GM18519 (cell line): Measurements from ENCODE around the gene IFITM10.

Experiments used
- ATAC-seq: cut with Tn5 transposase; IDR thresholded peaks from one replicate; pipeline ENCODE4 v1.9.1; 2021; ENCODE audit warnings: mild to moderate bottlenecking, moderate library complexity; ENCODE audit not compliant: unreplicated experiment, low FRiP score

Gene IFITM10

DNA sequence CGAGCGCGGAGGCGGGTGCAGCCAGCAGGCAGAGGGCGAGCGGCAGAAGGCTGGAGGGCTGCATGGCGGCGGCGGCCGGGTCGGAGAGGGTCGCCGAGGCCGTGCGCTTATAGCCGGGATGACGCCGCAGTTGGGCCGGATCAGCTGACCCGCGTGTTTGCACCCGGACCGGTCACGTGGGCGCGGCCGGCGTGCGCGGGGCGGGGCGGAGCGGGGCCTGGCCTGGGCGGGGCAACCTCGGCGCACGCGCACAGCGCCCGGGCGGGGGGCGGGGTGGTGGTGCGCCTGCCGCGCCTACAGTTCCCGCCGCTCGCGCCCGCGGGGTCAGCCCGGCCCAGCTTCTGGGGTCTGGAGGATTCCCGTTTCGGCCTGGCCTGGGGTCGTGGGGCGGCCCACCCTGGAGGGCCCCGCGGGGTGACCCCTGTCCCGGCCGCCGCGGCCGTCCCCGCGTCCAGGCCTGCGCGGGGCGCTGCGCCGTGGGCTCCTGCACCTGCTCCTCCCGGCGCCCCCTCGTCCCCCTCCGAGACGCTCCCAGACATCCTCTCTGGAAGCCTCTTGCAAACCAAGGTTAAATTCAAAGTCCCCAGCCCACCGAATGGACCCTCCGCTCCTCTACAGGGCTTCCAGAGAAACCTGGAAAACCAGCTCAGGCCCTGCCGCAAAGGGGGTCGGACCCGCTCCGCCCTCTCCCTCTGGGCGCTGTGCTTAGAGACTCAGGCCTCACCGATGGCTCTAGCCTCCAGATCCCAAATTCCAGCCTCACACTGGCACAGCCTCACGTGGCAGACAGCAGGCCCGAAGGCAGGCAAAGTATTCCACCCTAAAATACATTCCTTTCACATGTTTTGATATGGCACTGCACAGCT lies 13.6 kb upstream of the IFITM10 start, which contains the start of gene CTSD:
Gene CTSD, minus strand, starts transcription at position 132 of the 866 bp plus-strand sequence. Its CDS starts 68 bp downstream, at position 64.
- ATAC-seq: peak; percentile 61

DNA sequence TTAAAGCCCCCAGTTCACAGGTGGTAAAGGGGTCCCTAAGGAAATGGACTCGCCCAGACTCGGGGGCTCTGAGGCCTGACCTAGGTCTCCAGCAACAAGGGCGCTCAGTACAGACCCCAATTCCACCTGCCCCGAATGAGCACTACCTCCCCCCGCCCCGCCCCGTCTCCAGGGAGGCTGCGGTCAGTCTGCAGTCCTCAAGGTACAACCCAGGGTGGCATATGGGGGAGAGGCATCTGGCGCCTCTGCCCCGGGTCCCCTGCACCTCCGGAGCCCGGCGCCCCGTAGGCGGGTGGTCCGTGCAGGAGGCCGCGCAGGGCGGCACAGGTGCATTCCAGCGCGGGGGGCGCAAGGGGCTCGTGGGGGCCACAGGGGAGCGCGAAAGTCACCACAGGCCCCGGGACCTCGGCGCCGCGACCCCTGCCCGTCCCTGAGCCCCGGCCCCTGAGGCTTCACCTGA lies 13.0 kb upstream of the IFITM10 start:
- peak; percentile 12 for ATAC-seq

DNA sequence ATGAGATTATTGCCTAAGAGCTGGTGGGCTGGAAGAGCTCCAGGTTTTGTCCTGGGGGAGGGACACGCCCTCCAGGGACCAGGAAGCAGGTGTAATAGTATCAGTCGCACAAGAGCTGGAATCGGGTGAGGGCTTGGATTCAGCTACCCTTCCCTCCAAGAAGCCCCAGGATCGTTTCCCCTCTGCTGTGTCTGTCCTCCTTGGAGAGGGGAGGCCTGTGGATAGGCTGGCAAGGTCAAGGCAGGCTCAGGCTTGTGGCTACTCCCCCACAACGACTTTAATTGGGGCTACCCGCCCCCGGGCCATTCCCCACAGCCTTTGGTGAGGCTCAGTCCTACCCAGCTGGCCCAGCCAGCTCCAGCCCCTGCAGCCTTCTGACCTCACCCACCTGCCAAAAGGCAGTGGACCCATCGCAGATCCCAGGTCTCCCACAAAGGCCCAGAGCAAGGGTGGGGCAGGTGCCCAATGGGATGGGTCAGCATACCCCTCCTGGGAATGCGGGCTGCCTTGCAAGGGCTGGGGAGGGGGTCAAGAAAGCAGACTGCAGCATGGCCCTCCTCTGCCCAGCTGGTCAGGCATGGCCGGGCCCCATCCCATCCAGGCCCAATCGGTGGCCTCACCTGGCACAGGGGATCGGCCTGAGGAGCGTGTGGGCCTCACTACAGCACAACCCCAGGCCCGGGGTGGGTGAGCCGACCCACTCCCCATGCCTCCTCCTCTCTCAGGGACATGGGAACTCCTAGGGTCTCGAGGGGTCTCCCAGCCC lies 12.3 kb upstream of the IFITM10 start:
- no peak for ATAC-seq

DNA sequence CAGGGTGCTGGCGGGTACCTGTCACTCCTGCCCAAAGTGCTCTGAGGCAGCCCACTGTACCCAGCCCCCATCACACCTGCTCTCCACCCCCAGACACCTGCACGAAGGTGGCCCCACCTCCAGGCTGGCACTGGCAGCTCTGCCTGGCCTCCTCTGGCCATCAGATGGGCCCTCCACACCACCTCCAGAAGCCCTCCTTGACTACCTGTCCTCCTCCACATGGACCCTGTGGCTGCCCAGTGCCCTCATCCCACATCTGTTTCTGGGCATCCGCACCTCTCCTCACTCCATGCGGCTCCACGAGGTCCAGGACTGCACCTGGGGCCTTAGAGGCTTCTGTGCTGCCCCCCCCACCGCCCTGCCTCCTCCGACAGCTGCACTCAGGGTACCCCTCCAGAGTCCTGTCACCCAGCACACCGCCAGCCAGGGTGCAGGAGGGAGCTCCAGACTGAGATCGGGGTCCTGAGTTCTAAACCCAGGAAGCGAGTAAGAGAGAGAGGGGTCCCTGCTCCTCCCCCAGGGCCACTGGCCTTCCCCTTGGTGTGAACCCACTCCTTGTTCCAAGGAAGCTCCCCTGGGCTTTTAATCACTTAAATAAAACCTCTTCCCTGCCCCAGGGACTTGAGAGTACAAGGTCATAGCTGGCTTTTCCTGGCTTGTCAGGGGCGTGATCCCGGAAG lies 11.6 kb upstream of the IFITM10 start:
- ATAC-seq: no peak

DNA sequence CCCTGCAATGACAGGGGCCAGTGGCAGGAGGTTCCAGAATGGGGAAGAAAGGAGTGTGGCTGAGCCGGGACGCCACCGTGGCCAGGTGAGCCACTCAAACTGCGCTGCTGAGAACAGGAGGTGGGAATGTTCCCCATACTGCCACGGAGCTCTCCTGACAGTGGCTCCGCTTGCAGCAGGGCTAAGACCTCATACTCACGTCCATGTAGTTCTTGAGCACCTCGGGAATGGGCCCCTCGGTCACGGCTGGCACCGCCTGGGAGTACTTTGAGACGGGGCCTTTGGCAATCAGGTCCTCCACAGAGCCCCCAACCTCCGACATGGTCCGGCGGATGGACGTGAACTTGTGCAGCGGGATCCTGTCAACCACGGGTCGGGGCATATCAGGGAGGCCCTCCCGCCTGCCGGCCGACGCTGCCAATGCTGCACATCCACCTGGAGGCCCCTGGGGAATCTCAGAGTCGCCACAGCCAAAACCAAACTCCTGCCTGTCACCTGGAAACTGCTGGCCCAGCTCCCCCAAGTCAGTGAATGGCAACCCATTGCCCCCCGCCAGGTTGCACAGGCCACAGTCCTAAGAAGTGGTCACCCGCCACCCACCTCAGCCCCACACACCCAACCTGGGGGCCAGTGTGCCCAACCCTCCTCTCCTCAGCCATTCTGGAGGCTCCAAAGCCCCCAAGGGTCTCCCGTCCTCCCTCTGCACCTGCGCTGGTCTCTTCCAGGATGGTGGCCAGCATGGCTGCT lies 10.9 kb upstream of the IFITM10 start:
- no peak for ATAC-seq

DNA sequence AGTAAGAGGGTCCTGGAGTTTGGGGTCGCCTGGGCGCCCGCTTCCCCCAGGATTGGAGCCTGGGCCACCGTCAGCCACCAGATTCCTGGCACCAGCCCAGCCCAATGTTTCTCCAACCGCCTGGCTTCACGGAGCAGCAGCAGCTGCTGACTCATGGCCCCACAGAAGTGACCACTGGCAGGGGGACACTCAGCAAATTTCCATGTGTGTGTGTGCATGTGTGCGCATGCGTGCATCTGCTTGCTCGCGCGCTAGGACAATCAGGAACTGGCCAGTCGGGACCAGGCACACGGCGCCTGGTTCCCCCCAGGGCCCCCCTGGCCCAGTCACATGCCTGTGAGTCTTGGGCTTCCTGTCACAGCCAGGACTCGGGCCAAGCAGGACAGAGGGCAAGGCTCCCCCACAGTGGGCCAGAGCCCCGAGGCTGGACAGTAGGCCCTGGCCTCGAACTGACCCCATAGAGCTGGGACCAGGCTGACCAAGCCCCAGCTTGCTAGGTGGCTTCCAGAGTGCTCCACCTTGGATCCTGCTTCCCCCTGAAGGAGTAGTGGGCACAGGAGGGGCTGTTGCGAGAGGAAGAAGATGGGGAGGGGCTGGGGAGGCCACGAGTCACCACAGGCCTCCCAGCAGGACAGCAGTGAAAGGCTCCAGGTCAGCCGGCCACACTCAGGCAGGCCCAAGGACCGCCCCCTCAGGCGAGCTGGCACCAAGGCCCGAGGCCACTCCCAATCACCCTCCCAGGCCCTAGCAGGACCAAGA lies 10.1 kb upstream of the IFITM10 start:
- ATAC-seq: no peak

DNA sequence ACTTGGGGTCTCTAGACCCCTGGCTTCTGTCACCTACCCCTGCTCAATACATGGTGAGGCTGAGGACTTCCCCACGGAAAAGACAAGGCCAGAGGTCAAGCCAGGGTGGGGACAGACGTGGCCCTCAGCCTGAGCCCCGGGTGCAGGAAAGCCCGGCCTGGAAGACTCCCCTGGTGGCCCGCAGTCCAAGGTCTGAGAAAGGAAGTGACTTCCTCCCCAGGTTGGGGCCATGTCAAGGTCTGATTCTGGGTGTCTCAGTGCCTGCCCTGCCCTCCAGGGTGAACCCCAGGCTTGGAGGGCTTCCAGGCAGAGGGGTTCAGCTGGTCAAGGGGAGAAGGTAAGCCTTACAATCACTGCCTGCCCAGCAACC lies 9.4 kb upstream of the IFITM10 start:
- no peak for ATAC-seq

DNA sequence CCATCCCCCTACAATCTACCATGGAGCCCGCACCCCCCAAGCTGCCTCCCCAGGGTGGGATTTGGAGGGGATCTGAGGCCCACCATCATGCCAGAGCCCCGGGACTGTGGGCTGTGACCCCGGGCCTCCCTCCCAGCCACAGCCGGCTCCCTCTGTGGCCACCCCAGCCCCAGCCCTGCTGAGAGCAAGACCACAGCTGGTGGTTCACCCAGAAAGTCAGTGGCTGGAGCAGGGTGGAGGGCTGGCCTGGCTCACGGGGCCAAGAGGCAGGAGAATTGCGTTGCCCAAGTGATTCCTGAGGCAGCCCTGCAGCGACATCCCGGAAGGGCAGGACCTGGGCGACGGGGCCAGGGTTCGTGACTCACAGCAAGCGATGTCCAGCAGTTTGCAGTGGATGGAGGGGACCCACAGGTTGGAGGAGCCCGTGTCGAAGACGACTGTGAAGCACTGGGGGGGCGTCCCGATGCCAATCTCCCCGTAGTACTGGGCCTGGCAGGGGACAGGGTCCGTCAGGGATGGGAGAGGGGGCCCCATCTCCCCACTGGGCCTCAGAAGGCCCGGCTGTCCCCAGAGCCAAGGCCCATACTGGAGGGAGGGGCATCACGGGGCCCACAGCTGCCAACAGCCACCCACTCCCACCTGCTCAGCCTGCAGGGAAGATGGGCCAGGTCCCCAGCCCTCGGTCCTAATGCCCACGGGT lies 8.9 kb upstream of the IFITM10 start:
- no peak for ATAC-seq

DNA sequence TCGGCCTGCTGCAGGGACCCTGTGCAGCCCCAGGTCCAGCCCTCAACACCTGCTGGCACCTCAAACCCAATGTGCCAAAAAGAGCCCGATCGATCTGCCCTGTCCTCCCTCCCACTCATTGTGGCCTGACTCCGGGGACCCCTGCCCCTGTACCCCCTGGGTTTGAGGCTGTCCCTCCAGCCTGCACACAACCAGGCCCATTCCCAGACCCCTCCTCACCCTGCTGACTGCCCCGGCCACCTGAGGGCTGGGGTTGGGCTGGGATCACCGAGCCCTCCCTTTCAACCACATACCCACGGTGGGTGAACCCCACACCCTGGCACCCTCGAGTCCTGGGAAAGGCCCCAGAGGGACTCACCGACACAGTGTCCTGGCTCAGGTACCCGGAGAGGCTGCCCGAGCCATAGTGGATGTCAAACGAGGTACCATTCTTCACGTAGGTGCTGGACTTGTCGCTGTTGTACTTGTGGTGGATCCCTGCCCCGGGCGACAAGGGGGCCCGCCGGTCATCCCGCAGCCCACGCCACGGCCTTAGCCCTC lies 8.3 kb upstream of the IFITM10 start:
- no peak for ATAC-seq

DNA sequence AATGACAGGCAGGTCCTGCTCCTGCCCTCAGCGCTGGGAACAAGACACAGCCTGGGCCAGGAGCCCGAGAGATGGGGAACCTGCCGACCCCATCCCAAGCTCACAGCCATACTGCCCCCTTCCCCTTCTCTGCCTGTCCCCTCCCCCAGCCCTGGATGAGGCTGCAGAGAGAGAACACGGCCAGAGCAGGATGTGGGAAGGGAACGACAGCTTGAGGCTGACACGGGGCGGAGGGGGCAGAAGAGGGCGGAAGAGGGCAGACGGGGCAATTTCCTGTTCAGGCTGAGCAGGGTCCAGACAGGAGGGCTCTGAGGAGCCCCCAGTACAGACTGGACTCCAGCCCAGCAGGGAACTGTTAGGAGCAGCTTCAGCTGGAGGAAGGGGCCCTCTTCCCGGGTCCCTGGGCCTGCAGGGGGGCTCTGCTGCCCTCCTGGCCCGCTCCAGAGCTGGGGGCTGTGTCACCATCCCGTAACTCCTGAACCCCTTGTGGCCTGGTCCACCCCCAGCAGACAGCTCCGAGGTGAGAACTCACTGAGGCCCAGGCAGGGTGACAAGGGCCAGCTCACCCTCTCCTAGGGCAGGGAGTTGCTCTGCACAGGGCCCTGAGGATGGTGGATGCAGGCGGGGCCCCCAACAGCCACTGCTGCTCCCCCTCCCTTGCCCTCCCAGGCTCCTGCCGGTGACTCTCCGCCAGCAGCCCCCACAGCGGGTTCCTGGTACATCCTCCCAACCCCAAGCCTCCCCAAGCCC lies 7.6 kb upstream of the IFITM10 start:
- no peak for ATAC-seq

DNA sequence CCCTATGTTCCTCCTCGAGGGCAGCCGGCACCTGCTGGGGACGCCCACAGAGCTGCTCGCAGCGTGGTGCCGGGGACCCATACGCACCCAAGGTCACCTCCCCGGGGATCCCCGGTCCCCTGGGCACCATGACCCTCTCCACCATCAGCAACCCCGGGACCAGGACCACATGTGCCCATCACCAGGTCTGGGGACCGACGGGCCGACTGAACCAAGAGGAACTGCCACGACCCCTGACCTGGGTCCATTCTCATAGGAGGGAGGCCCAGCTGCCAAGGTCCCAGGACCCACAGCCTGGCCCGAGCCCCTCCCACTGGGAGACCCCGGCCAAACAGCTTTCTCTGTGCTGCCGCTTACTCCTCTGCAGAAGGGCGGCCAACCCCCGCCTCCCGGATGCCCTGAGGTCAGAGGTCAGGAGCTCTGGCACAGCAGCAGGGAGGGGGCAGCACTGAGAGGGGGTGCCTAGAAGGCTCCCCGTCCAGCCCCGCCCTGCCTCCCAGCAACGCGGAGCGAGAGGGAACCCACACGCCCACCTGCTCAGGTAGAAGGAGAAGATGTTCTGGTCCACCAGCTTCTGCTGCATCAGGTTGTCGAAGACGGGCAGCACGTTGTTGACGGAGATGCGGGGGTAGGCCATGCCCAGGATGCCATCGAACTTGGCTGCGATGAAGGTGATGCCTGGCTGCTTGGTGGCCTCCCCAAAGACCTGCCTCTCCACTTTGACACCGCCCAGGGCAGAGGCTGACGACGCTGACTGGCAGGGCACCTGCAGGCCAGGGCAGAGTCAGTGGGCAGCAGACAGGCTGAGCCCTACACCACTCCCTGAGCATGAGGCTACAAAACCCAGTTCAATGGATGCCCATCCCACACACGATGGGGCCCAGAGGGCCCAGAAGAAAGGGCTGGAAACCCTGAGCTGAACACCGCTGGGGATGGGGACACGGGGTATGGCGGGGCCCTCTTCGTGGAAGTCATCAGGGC lies 6.7 kb upstream of the IFITM10 start:
- no peak for ATAC-seq

DNA sequence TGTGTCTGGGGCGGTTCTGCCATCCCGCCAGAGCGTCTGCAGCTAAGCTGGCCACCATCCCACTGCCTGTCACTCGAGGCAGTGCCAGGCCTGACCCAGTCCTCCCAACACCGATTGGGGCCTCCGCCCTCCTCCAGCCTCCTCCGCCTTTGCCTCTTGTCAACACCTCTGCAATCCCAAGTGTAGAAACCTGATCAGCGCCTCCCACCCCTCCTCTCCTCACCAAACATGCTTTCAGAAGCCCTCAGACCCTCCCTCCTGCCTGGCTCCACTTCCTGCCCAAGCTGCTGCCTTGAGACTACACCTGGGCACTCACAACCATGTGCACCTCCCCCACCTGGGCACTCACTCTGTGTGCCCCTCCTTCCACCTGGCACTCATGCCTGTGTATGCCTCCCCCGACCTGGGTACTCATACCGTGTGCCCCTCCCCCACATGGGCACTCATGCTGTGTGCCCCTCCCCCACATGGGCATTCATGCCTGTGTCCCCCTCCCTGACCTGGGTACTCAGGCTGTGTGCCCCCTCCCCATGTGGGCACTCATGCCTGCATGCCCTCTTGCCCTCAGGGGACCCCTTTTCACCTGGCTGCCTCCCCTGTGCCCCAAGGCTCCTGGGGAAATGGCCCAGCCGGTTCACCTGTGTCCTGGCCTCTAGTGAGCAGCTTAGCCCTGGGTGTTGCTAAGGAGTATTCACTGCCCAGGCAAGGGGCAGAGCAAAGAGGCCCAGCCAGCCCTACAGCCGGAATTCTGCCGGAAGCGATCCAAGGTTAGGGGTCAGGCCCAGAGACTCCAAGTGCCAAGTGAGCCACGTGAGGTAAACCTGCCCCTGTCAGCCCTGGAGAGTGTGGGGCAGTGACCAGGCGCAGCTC lies 5.5 kb upstream of the IFITM10 start:
- no peak for ATAC-seq

DNA sequence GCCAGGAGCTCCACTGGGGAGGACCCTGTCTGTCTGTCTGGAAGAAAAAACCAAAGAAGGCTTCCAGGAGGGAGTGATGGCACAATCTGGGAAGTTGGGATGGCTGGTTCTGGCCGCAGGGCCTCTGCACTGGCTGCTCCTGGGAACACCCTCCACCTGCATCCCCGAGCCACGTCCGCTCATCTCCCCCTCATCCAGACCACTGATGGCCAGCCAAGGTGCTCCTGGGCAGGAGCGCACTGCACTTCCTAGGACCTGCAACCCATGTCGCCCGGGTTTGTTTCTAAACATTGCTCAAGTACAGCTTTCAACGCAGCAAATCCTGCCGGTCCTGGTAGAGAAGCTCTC lies 4.9 kb upstream of the IFITM10 start:
- ATAC-seq: no peak

DNA sequence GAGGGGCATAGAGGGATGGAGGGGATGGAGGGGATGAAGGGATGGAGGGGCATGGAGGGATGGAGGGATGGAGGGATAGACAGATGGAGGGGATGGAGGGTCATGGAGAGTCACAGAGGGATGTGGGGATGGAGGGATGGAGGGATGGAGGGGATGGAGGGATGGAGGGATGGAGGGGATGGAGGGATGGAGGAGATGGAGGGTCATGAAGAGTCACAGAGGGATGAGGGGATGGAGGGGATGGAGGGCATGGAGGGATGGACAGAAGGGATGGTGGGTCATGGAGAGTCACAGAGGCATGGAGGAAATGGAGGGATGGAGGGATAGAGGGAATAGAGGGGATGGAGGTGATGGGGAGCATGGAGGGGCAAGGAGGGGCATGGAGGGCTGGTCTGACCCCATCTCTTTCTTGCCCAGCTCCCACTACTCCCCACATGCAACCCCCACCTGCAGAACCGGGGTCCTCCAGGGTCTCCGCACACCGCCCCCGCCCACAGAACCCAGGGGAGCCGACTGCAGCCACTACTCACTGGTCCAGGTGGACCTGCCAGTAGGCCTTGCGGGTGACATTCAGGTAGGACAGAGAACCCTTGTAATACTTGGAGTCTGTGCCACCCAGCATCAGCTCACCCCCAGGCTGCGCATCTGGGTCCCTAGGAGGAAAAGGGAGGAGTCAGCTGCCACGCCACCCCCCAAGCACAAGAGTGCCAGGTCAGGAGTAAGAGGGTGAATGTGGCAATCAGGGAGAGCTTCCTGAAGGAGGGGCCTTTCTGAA lies 4.2 kb upstream of the IFITM10 start:
- no peak for ATAC-seq

DNA sequence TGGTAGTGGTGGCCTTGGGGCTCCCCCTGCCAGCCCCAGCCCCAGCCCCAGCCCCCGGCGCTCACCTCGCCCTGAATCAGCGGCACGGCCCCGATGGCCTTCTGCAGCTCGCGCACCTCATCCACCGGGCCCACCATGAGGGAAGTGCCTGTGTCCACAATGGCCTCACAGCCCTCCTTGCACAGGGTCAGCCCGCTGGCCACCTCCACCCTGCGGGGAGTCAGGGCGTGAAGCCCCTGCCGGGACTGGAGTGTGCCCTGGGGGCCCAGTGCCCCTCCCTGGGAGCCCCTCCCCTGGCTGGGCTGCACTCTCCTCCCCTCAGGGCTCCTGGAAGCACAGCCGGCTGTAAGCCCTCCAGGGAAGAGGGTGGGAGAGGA lies 3.5 kb upstream of the IFITM10 start:
- ATAC-seq: no peak
